Panc1 (cell line): Measurements from ENCODE around the gene DNAI2. TPM values are rescaled to one million over a fixed set of nuclear protein-coding genes. Genes with fewer than 3 reads are reported as not detected.

ENCODE experiments used
- ATAC-seq: fragments of 200-7000 bp; cut with Tn5 transposase; 2 replicates; pipeline ENCODE4 v1.9.1; 2020; ENCODE audit warnings: mild to moderate bottlenecking, moderate library complexity
- BruUV-seq: library from RNA; stranded (reverse); fragments of 400-500 nt; replicated peaks from 2 replicates; lab custom pipeline; 2021; lab: Mats Ljungman, UMichigan
- CTCF ChIA-PET: fragments of 300-600 bp; sonication (Branson Sonifier 250); formaldehyde crosslinking; loops from one replicate; lab custom pipeline; 2022; ENCODE audit warnings: antibody characterized with exemption; lab: Charles Lee
- POLR2A ChIA-PET: fragments of 300-600 bp; sonication (Branson Sonifier 250); formaldehyde crosslinking; loops from one replicate; lab custom pipeline; 2022; ENCODE audit warnings: antibody characterized with exemption; lab: Charles Lee
- DNase-seq: peaks from one replicate; pipeline ENCODE4 v3.0.0-alpha.2; 2010; ENCODE audit warnings: low read depth, low spot score
- H3K27ac ChIP-seq: 2 replicates; pipeline ENCODE4 v1.5.1; 2011; ENCODE audit warnings: mild to moderate bottlenecking, low read length, inconsistent platforms
- H3K27me3 ChIP-seq: fragments of 200-500 bp; sonication (Bioruptor generic); 2 replicates; pipeline ENCODE4 v1.6.0; 2014; ENCODE audit warnings: low read length, inconsistent platforms; ENCODE audit not compliant: control insufficient read depth, insufficient read depth
- H3K36me3 ChIP-seq: fragments of 200-500 bp; sonication (Bioruptor generic); 2 replicates; pipeline ENCODE4 v1.5.1; 2014; ENCODE audit warnings: inconsistent platforms, mild to moderate bottlenecking, low read length, moderate library complexity; ENCODE audit not compliant: control insufficient read depth, insufficient read depth
- H3K4me1 ChIP-seq: 2 replicates; pipeline ENCODE4 v1.5.1; 2011; ENCODE audit warnings: inconsistent platforms, mild to moderate bottlenecking, low read length, moderate library complexity; ENCODE audit not compliant: control insufficient read depth, insufficient read depth
- H3K4me3 ChIP-seq, 2 experiments: 2 replicates each; pipeline ENCODE4 v1.5.1; 2011 to 2012; ENCODE audit warnings: low read depth in 2 of 2, low read length in 2 of 2, mild to moderate bottlenecking in 2 of 2, inconsistent platforms in 1 of 2, moderate library complexity in 1 of 2
- H3K9me3 ChIP-seq: fragments of 200-500 bp; sonication (Bioruptor generic); 2 replicates; pipeline ENCODE4 v1.5.1; 2014; ENCODE audit warnings: low read depth, mild to moderate bottlenecking, inconsistent platforms, low read length, moderate library complexity; ENCODE audit not compliant: control insufficient read depth, insufficient read depth
- CTCF ChIP-seq: fragments of 450-650 bp; IDR thresholded peaks from 2 replicates; pipeline ENCODE4 v1.5.1; 2017; ENCODE audit warnings: mild to moderate bottlenecking
- POLR2AphosphoS5 ChIP-seq: IDR thresholded peaks from 2 replicates; pipeline ENCODE4 v1.6.1; 2012; ENCODE audit warnings: mild to moderate bottlenecking, low read depth, low read length, moderate library complexity
- REST ChIP-seq, 2 experiments: IDR thresholded peaks; 2 replicates each; pipeline ENCODE4 v1.6.1; 2011 to 2012; ENCODE audit warnings: low read depth in 2 of 2, control low read depth in 1 of 2, low read length in 1 of 2, mild to moderate bottlenecking in 1 of 2, moderate library complexity in 1 of 2; ENCODE audit not compliant: insufficient read depth in 1 of 2
- SIN3A ChIP-seq: IDR thresholded peaks from 2 replicates; pipeline ENCODE4 v1.6.1; 2012; ENCODE audit warnings: low read depth, mild to moderate bottlenecking, low read length, moderate library complexity, borderline replicate concordance; ENCODE audit not compliant: insufficient read depth
- TCF7L2 ChIP-seq: IDR thresholded peaks from 2 replicates; pipeline ENCODE4 v1.6.1; 2011; ENCODE audit warnings: mild to moderate bottlenecking, low read depth, low read length, inconsistent platforms
- in situ Hi-C: cut with HindIII; loops from 2 replicates; pipeline ENCODE4 v1.10.0; 2016; ENCODE audit warnings: low sequenced_read_pairs, low pct_unique_long_range_greater_than_20kb
- intact Hi-C: fragments of 100-400 bp; cut with micrococcal nuclease; formaldehyde crosslinking; loops from one replicate; pipeline ENCODE4 v1.10.0; 2022; ENCODE audit not compliant: unreplicated experiment
- total RNA-seq: library from RNA; stranded (reverse); gene quantifications from one replicate; pipeline ENCODE4 v1.2.1, GENCODE V29; 2021; ENCODE audit not compliant: unreplicated experiment

Gene DNAI2
- total RNA-seq, 1 experiment from 2014 or later = not detected

GRCh38 chr17:74228306-74228978, 45.6 kb upstream of the DNAI2 start:
- intact Hi-C loops = no loop called here
- POLR2A ChIA-PET = no interaction called here
- Histone ChIP-seq H3K9me3 (no peaks in the 10 kb centered on the region), H3K36me3 (no peaks in the 10 kb centered on the region), H3K27me3 (no peaks in the 10 kb centered on the region), H3K4me3 (no peak overlapping the region), H3K4me1 (no peaks in the 10 kb centered on the region), H3K27ac (no peak overlapping the region)
- BruUV-seq = no TSS peak
- CTCF ChIA-PET = no interaction called here
- in situ Hi-C loops = no loop called here
- TF ChIP-seq TCF7L2 (no peak), REST (IDR thresholded peaks at IDR 0.05; ENCODE audit: insufficient read depth in 1 of 2, low read depth in 2 of 2, low read length in 1 of 2) (no peak)
- ATAC-seq = no peak
- no peak for DNase-seq

- no peak overlapping the region for H3K4me3 ChIP-seq
- no peaks in the 10 kb centered on the region for H3K9me3 ChIP-seq
- DNase-seq (no peak), ATAC-seq (no peak)
- no peak for TF ChIP-seq REST (IDR thresholded peaks at IDR 0.05; ENCODE audit: insufficient read depth in 1 of 2, low read depth in 2 of 2, low read length in 1 of 2)
- no peak for TF ChIP-seq CTCF
- TF ChIP-seq TCF7L2 = no peak
- no peak for TF ChIP-seq POLR2AphosphoS5
- no peak for TF ChIP-seq SIN3A
- in situ Hi-C loops (no loop called here), intact Hi-C loops (no loop called here)
- no peaks in the 10 kb centered on the region for H3K27me3 ChIP-seq
- H3K27ac ChIP-seq = no peak overlapping the region
- no peaks in the 10 kb centered on the region for H3K36me3 ChIP-seq
- ChIA-PET CTCF (no interaction called here), POLR2A (no interaction called here)
- BruUV-seq = no TSS peak
- no peaks in the 10 kb centered on the region for H3K4me1 ChIP-seq
Measured at GRCh38 chr17:74230896-74231295, 43.1 kb upstream of the DNAI2 start.
